ENCODE results near the gene EMP3. TPM values are rescaled to one million over a fixed set of nuclear protein-coding genes. Genes with fewer than 3 reads are reported as not detected.
A peak's percentile ranks its signal among the peaks of the same experiment; 100 is the strongest.

The EMP3 gene
- total and polyA plus RNA-seq, 2 of the 13 experiments (the other 11 are each of a cell fraction or from before 2014, with no cell fraction given) = 2.2 to 7.8 TPM

GRCh38 chr19:48308631-48309586, 16.4 kb upstream of the EMP3 start (continued):
- TF ChIP-seq ZNF768 (CRISPR knock-in tag; IDR thresholded peaks at IDR 0.05) (peak; percentile 90), ZBTB34 (CRISPR knock-in tag; IDR thresholded peaks at IDR 0.05) (no peak), ZNF280B (CRISPR knock-in tag; IDR thresholded peaks at IDR 0.05; ENCODE audit: borderline replicate concordance) (peak; percentile 58; the same call in 1 of the 2 replicates), ARID2 (CRISPR knock-in tag; IDR thresholded peaks at IDR 0.05; ENCODE audit: borderline replicate concordance) (no peak), ZNF292 (CRISPR knock-in tag; IDR thresholded peaks at IDR 0.05; ENCODE audit: borderline replicate concordance, low read depth) (peak; percentile 61), SPEN (CRISPR knock-in tag; IDR thresholded peaks at IDR 0.05; ENCODE audit: low read depth) (no peak), LRRFIP1 (CRISPR knock-in tag; conservative IDR thresholded peaks at IDR 0.05) (no peak), ZNF329 (CRISPR knock-in tag; IDR thresholded peaks at IDR 0.05; ENCODE audit: low read depth) (no peak), ZNF282 (IDR thresholded peaks at IDR 0.05; ENCODE audit: partially characterized antibody) (no peak), MXD1 (CRISPR knock-in tag; IDR thresholded peaks at IDR 0.05) (peak; percentile 28; the same call in 1 of the 2 replicates), ZNF598 (CRISPR knock-in tag; IDR thresholded peaks at IDR 0.05; ENCODE audit: borderline replicate concordance) (0 out of 2 replicates have a peak, but pooled peaks have one; percentile 37), ZMYM3 (CRISPR knock-in tag; IDR thresholded peaks at IDR 0.05) (0 out of 2 replicates have a peak, but pooled peaks have one; percentile 40)
